Spinal cord (tissue), 10 donors: ENCODE data around the gene VPS26B. TPM values are rescaled to one million over a fixed set of nuclear protein-coding genes. Genes with fewer than 3 reads are reported as not detected.
"Not testable (repeated sequence)": the region's sequence is repeated elsewhere in the genome, so short reads cannot be mapped to it uniquely, and the experiment has no call there.

Experiments used
- DNase-seq, 6 donors: peaks; one replicate each; pipeline versions ENCODE4 v3.0.0 to v3.0.0-alpha.2; 2013 to 2015; ENCODE audit warnings: low spot score in 6 of 6, low read depth in 4 of 6
- H3K27ac ChIP-seq: one replicate; pipeline ENCODE4 v1.5.1; 2013; ENCODE audit warnings: low read depth, low read length, control low read depth
- H3K27me3 ChIP-seq: one replicate; pipeline ENCODE4 v1.6.1; 2013; ENCODE audit warnings: low read length; ENCODE audit not compliant: control insufficient read depth, insufficient read depth
- H3K36me3 ChIP-seq: one replicate; pipeline ENCODE4 v1.6.1; 2013; ENCODE audit warnings: low read length; ENCODE audit not compliant: control insufficient read depth, insufficient read depth
- H3K4me1 ChIP-seq: one replicate; pipeline ENCODE4 v1.6.1; 2013; ENCODE audit warnings: low read length; ENCODE audit not compliant: control insufficient read depth, insufficient read depth
- H3K4me3 ChIP-seq: one replicate; pipeline ENCODE4 v1.5.1; 2013; ENCODE audit warnings: low read depth, low read length, control low read depth
- H3K9me3 ChIP-seq: one replicate; pipeline ENCODE4 v1.6.1; 2013; ENCODE audit warnings: low read length; ENCODE audit not compliant: control insufficient read depth, insufficient read depth
- WGBS: methylation state at CpG from one replicate; pipeline ENCODE4 v1.1.5; 2013; ENCODE audit warnings: missing lambda C conversion rate; ENCODE audit not compliant: insufficient coverage; 5-methylcytosine and 5-hydroxymethylcytosine counted together
- polyA plus RNA-seq, 2 donors: library from polyadenylated mRNA; unstranded; fragments of 120-200 nt; gene quantifications; one replicate each; pipeline ENCODE4 v1.2.1, GENCODE V29; 2013; ENCODE audit not compliant: insufficient read length in 2 of 2
- total RNA-seq, 2 donors: library from RNA; depleted of rRNA in 1 of 2; stranded (reverse); fragments of 120-200 nt in 1 of 2; fragments of >200 nt in 1 of 2; gene quantifications; one replicate each; pipeline versions ENCODE4 v1.2.3 to v1.2.4, GENCODE V29; 2013 to 2014
- donor health status: healthy.

The VPS26B gene
- total and polyA plus RNA-seq, 4 donors: 51.0 to 109 (median 76.9) TPM

DNA sequence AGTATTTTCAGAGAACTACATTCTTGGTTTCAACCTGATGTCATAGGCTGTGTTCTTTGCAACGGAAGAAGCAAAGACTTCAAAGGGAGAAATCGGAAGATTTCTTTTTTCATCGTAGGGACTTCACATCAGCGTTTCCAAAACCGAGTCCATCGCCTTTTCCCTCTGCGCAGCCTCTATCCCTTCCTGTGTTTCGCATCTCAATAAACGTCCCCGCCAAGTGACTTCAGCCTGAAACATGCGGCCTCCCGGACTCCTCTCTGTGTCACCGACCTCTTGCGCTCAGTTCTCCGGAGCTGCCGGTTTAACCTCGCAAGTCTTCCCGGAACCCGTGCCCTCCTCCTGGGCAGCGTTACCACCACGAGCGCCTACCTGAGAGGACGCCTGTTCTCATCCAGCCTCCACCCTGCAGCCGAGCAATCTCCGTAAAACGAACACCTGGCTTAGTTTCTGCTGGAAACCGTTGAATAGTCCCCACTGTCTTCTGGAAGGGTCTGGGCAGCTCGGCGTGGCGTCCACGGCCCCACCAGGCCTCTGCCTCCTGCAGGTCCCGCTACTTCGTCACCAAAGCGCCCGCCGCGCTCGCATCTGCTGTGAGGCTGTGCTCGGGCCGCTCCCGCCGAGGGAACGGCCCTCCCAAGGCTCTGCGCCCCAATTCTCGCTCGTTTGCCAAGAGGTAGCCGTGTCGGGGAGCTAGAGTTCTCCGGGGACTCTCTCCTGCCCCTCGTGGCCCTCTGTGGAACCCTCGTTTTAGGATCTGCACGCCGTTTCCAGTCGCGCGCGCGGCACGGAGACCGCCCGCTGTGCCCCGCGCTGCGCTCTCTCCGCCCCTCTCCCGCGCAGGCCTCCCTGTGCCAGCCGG, 51.3 kb downstream of the VPS26B start, which contains the start of gene GLB1L3:
GLB1L3 (plus strand) TSS at position 846 of the 862 bp plus-strand sequence. CDS start 362 bp downstream, outside the sequence.
- no peak within 1 kb of the TSS for H3K27ac ChIP-seq
- H3K36me3 ChIP-seq: no peaks in the 10 kb centered on the region
- H3K4me1 ChIP-seq: peaks cover 20% of the 10 kb centered on the region
- peak within 1 kb of the TSS; percentile 40 for H3K4me3 ChIP-seq
- peaks cover 67% of the 10 kb centered on the region for H3K27me3 ChIP-seq
- peak in 4 of 6 donors; percentile 28 to 87 (median 60) for DNase-seq
- WGBS: under 1% methylated on average over 68 of the region's 68 CpGs
- no peaks in the 10 kb centered on the region for H3K9me3 ChIP-seq

DNA sequence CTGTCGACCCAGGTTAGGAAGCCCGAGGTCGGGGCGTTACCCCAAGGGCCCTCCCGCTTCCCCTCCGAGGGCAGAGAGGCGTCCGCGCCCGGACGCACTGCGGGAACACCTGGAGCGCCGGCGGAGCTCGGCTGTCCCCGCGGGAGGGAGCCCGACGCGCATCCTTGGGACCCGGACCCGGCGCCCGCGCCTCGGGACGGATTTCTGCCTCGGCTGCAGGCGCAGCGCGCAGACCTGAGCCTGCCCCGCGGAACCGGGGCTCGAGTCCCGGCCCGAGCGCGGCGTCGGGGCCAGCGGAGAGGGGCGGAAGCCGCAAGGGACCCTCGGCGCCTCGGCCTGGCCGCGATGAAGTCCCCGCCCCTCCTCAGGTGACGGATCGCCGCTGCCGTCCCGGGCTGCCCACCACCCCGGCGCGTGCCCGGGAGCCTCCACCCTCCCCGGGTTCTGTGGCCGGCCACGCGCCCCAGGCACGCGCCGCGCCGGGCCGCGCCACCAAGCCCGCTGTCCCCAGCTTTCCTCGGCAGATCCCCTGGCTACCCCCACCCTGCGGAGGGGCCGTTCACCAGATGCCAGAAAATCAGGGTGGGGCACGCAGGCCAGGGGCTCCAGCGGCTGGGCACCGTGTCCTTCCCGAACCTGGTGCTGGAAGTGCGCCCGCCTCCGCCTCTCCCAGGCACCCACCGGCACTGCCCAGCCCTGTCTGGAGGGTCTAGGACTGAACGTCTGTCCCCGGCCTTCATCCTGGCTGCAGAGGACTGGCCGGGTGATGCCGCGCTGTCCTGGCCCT, 52.1 kb downstream of the VPS26B start:
- Histone ChIP-seq H3K27me3 (peaks cover 66% of the 10 kb centered on the region), H3K27ac (no peak overlapping the region), H3K9me3 (no peaks in the 10 kb centered on the region), H3K4me3 (no peak overlapping the region), H3K4me1 (peaks cover 20% of the 10 kb centered on the region), H3K36me3 (no peaks in the 10 kb centered on the region)
- WGBS: under 1% methylated on average over 88 of the region's 88 CpGs
- DNase-seq: peak in 1 of 6 donors; percentile 52

DNA sequence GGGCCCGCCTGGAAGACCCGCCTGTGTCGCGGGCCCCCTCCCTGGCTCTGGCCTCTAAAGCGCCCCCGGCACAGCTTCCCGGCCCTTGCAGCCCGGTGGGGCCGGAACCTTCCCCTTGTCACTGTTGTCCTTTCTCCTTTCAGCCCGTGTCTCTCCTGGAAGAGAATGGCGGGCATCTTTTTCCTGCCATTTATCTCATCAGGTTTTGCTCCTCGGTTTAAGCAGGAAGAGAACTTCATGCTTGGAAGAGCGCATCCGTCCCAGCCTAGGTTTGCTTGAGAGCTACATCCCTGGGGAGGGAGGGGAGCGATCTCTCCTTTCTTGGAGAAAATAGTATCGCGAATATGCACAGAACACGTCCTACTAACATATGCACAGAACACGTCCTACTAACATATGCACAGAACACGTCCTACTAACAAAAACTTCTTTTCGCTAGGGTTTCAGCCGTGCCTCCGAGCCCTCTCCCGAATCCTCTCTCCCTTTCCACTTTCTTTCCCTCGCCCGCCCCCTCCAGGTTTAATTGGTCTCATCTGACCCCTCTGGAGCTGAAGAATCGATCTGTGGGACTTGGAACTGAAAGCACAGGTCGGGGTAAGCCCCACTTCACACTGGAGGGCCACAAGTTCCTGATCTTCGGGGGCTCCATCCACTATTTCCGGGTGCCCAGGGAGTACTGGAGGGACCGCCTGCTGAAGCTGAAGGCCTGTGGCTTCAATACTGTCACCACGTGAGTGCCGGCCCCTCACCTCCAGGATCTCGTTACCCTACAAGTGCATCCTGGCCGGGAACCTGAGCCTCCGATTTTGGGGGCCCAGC, 52.9 kb downstream of the VPS26B start:
- Histone ChIP-seq H3K36me3 (no peaks in the 10 kb centered on the region), H3K9me3 (no peaks in the 10 kb centered on the region), H3K27me3 (peaks cover 59% of the 10 kb centered on the region), H3K27ac (no peak overlapping the region), H3K4me3 (no peak overlapping the region), H3K4me1 (peaks cover 23% of the 10 kb centered on the region)
- 16% methylated on average over 29 of the region's 36 CpGs for WGBS
- peak in 2 of 6 donors; percentile 23 to 43 for DNase-seq

DNA sequence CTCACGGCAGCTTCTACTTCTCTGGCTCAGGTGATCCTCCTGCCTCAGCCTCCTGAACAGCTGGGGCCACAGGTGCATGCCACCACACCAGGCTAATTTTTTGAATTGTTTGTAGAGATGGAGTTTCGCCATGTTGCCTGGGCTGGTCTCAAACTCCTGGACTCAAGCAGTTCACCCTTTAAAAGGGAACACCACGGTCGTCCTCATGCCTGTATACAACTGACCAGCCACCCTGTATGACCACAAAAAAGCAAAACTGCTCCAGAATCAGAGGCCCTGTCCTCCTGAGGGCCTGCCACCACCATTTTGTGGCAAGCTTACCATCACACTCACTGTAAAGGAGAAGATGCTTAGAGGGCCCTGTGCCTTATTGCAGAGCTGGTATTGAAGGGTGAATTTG, 53.9 kb downstream of the VPS26B start:
- peaks cover 27% of the 10 kb centered on the region for H3K4me1 ChIP-seq
- no peaks in the 10 kb centered on the region for H3K9me3 ChIP-seq
- no peak overlapping the region for H3K4me3 ChIP-seq
- 98% methylated on average over 4 of the region's 4 CpGs for WGBS
- H3K27ac ChIP-seq: no peak overlapping the region
- no peaks in the 10 kb centered on the region for H3K36me3 ChIP-seq
- DNase-seq: no peak
- H3K27me3 ChIP-seq: peaks cover 49% of the 10 kb centered on the region

DNA sequence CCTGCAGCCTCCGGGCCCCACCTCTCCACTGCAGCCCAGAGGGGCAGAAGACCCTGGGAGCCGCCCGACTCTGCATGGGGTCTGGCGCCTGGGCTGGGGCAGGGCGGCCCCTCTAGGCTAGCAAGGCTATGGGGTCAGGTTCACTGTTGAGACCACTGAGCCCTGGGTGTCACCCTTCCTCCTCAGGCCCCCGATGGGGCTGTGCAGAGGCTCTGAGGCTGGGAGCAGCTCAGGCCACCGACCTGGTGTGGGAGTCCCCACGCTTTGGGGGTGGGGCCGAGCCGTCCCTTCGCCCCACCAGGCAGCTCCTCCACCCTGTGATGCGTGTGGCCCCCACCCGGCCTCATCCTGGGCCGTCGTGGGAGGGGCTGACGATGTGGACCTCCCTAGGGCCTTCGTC, 57.2 kb downstream of the VPS26B start:
- H3K4me3 ChIP-seq, DNase-seq, H3K9me3 ChIP-seq, H3K27ac ChIP-seq, H3K36me3 ChIP-seq: not testable (repeated sequence)
- Histone ChIP-seq H3K27me3 (peaks cover 20% of the 10 kb centered on the region), H3K4me1 (peaks cover 17% of the 10 kb centered on the region)
- WGBS: 60% methylated on average over 2 of the region's 17 CpGs

DNA sequence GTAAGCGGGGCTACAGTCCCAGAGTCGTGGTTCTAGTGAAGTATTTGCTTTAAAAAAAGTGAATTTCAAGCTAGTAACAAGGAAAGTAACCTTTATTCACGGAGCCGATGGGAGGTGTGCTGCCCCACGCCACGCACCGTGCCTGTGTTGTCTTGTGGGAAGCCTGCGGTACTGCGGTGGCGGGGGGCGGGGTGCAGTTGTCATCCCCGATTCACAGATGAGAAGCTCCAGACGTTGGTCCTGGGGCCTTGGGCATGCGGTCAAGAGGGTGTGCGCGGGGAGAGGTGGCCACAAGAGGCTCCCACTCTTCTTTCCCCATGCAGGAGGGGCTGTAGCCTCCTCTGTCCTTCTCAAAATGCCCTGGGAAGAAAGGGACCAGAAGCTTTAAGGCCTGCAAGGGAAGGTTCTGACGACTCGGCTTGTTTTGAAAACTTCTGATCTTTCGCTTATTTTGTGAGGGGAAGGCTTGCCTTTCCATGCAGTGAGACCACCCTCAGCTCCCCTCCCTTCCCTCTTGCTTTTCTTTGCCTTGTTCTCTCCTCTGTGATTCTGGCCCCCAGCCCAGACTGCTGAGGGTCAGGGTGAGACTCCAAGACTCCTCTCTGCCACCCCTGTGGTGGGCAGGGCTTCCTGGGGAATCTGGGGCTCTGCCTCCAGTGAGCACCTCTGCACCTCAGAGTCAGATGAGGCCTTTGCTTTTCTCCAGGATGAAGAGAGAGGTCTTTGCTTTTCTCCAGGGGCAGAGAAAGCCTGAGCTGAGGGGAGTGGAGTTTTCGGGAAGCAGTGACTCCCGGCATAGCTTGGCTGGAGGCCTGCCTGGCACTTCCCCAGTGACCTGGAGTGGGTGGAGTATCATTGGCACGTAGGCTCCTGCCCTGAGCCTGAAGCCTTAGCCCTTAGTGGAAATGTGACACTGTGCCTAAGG, 57.9 kb downstream of the VPS26B start:
- Histone ChIP-seq H3K36me3 (no peaks in the 10 kb centered on the region), H3K27ac (no peak overlapping the region), H3K27me3 (peaks cover 12% of the 10 kb centered on the region), H3K9me3 (no peaks in the 10 kb centered on the region), H3K4me3 (no peak overlapping the region), H3K4me1 (peaks cover 12% of the 10 kb centered on the region)
- WGBS: 82% methylated on average over 17 of the region's 22 CpGs
- DNase-seq: peak in 1 of 6 donors; percentile 25

DNA sequence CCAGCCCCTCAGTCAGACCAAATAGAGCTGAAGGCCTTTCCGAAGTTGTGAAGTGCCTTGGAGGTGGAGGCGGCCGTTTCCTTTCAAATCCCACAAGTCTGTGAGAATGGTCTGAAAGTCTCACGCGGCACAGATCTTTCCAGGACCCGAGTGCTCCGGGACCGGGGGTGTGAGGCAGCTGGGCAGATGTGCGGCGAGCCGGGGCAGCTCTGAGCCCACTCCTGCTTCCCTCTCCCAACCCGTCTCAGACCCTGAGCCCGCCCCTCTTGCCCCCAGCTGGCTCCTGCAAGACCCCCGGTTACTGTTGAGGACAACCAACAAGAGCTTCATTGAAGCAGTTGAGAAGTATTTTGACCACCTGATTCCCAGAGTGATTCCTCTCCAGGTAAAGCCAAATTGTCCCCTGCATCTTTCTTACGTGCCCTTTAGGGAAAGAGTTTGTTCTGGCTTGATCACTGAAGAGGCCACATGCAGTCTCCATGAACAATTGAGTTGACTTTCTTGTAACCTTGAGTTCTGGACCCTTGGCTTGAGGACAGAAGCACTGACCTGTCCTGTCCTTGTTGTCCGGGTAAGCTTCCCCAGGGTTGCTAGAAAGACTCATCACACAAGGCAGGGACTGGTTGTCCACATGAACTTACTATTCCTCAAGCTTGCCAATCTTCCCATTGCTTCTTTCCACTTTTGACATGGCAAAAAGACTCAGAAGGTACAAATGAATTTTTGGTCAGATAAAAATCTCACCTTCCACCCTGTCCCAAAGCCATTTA, 59.2 kb downstream of the VPS26B start:
- Histone ChIP-seq H3K36me3 (no peaks in the 10 kb centered on the region), H3K27ac (no peak overlapping the region), H3K27me3 (no peaks in the 10 kb centered on the region), H3K4me1 (peaks cover 20% of the 10 kb centered on the region), H3K4me3 (no peak overlapping the region), H3K9me3 (no peaks in the 10 kb centered on the region)
- 88% methylated on average over 16 of the region's 16 CpGs for WGBS
- no peak for DNase-seq

DNA sequence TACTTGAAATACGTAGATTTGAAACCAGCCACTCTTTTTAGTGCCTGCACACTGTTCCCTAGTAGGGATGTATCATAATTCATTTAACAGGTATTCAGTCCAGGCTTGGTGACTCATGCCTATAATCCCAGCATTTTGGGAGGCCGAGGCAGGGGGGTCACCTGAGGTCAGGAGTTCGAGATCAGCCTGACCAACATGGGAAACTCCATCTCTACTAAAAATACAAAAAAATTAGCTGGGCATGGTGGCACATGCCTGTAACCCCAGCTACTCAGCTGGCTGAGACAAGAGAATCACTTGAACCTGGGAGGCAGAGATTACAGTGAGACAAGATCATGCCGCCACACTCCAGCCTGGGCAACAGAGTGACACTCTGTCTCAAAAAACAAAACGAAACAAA, 59.9 kb downstream of the VPS26B start:
- H3K27ac ChIP-seq, DNase-seq, H3K4me3 ChIP-seq, H3K36me3 ChIP-seq, H3K9me3 ChIP-seq, H3K27me3 ChIP-seq: not testable (repeated sequence)
- peaks cover 20% of the 10 kb centered on the region for H3K4me1 ChIP-seq
- WGBS: 100% methylated on average over 2 of the region's 5 CpGs
